A172 (cell line): ENCODE data around the gene KRTAP10-6. TPM values are rescaled to one million over a fixed set of nuclear protein-coding genes. Genes with fewer than 3 reads are reported as not detected.
"Not testable (repeated sequence)": the region's sequence is repeated elsewhere in the genome, so short reads cannot be mapped to it uniquely, and the experiment has no call there.

Experiments used
- DNase-seq: peaks from one replicate; pipeline ENCODE4 v3.0.0-alpha.2; 2015; ENCODE audit warnings: low spot score
- total RNA-seq: library from RNA; depleted of rRNA; stranded (reverse); fragments of >200 nt; shearing (Covaris generic); gene quantifications from 2 replicates; pipeline ENCODE4 v1.2.3, GENCODE V29; 2014

Gene KRTAP10-6
- total RNA-seq, 1 experiment from 2014 or later = not detected

GRCh38 chr21:44617071-44617501 is 24.8 kb upstream of the KRTAP10-6 start:
- no peak for DNase-seq

- no peak for DNase-seq
These were observed 24.3 kb upstream of the KRTAP10-6 start for GRCh38 chr21:44616591-44616926.

GRCh38 chr21:44615911-44616590 is 23.7 kb upstream of the KRTAP10-6 start:
- DNase-seq = no peak

GRCh38 chr21:44615466-44615865 is 23.2 kb upstream of the KRTAP10-6 start:
- DNase-seq = no peak

- no peak for DNase-seq
These were observed 22.7 kb upstream of the KRTAP10-6 start for GRCh38 chr21:44614961-44615391.

GRCh38 chr21:44614161-44614631 is 21.9 kb upstream of the KRTAP10-6 start:
- no peak for DNase-seq

GRCh38 chr21:44613386-44614155 is 21.3 kb upstream of the KRTAP10-6 start:
- DNase-seq = no peak

- DNase-seq = no peak
These were observed 20.4 kb upstream of the KRTAP10-6 start for GRCh38 chr21:44612669-44613229.

- no peak for DNase-seq
These were observed 19.8 kb upstream of the KRTAP10-6 start, which contains the start of gene KRTAP10-8 for GRCh38 chr21:44612029-44612486. Gene KRTAP10-8, plus strand, starts transcription at chr21:44612079. Its CDS starts 22 bp downstream, at chr21:44612101.

- no peak for DNase-seq
These were observed 19.2 kb upstream of the KRTAP10-6 start for GRCh38 chr21:44611551-44611950.

- DNase-seq = not testable (repeated sequence)
These were observed 18.0 kb upstream of the KRTAP10-6 start for GRCh38 chr21:44610157-44610843.

GRCh38 chr21:44609193-44609592 is 16.9 kb upstream of the KRTAP10-6 start:
- DNase-seq = no peak

- no peak for DNase-seq
These were observed 14.2 kb upstream of the KRTAP10-6 start for GRCh38 chr21:44606495-44606894.

- DNase-seq = no peak
These were observed 11.6 kb upstream of the KRTAP10-6 start for GRCh38 chr21:44603911-44604310.

GRCh38 chr21:44603109-44603875 is 11.0 kb upstream of the KRTAP10-6 start:
- DNase-seq = no peak

GRCh38 chr21:44602463-44602850 is 10.2 kb upstream of the KRTAP10-6 start:
- no peak for DNase-seq

GRCh38 chr21:44601596-44602462 is 9.5 kb upstream of the KRTAP10-6 start:
- DNase-seq = no peak

GRCh38 chr21:44601091-44601490 is 8.8 kb upstream of the KRTAP10-6 start:
- not testable (repeated sequence) for DNase-seq

- not testable (repeated sequence) for DNase-seq
These were observed 8.0 kb upstream of the KRTAP10-6 start, which contains the start of gene KRTAP10-7 for GRCh38 chr21:44600118-44600978. Gene KRTAP10-7, plus strand, starts transcription at chr21:44600597. Its CDS starts 25 bp downstream, at chr21:44600622.
